NCI-H774 (cell line): Measurements from ENCODE around the gene IGFBP6.
A peak's percentile ranks its signal among the peaks of the same experiment; 100 is the strongest.
"Not testable (repeated sequence)": the region's sequence is repeated elsewhere in the genome, so short reads cannot be mapped to it uniquely, and the experiment has no call there.

Experiments
- DNase-seq: peaks from one replicate; lab custom pipeline; 2025; lab: John Stamatoyannopoulos, UW

Gene IGFBP6

DNA sequence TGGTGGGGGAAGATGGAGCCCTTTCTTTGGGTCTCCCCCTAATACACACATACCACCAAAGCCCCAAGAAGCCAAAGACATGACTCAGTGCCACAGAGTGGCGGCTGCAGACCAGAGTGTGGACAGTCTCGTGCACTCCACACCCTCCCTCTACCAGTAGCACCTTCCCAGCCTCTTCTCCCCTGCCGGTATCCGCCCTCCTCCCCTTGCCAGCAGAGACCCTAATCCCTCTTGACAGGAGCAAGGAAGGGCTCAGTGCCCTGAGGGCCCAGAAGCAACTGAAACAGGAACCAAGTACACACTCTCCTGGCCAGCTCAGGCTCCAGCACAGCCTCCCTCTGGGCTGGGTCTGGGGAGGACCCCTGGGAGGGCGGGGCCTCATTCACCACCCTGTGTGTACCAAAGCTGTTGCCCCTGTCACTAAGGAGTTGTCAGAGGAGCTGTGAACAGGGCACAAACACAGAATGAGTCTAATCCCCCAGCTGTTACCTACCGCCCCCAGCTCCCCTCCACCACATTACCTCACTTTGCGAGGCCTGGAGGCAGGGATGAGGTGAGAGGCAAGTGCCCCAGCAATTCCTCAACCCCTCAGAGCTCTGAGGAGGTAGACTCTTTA lies 26.5 kb upstream of the IGFBP6 start:
- DNase-seq: no peak

DNA sequence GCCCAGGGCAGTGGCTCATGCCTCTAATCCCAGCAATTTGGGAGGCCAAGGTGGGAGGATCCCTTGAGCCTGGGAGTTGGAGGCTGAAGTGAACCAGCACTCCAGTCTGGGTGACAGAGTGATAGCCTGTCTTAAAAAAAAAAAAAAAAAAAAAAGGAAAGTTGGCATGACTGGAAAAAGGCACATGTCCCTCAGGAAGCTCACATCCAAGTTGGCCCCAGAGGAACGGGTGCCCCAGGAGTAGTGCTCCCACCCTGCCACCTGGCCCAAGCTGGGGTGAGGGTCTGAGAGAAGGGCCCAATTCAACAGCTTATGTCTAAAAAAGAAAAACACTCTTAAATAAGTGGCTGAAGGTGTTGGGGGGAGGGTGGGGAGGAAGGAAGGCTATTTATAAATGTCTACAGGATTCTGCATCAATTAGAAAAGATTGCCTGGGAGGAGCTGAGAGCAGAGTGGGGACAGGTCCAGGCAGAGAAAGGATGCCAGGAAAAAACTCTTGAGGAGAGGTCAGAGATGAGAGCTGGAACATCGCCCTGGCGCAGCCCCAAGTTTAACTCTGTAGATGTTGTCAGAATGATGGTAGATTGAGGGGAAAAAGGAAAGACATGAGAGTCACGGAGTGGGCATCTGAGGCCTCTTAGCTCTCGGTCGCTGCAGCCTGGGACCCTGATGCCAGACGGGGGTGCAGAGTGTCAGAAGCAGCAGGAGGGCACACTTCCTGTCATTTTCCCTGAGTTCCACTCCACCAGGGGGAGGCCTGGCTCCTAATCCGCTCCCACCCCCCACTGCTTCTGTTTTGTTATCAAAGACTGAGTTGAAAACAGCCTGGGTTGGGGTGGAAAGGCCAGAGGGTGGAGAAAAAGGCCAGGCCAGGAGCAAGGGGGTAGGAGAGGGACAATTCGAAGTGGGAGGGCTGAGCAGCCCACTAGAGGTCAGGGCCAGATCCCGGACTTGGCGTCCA lies 25.6 kb upstream of the IGFBP6 start:
- DNase-seq: no peak

DNA sequence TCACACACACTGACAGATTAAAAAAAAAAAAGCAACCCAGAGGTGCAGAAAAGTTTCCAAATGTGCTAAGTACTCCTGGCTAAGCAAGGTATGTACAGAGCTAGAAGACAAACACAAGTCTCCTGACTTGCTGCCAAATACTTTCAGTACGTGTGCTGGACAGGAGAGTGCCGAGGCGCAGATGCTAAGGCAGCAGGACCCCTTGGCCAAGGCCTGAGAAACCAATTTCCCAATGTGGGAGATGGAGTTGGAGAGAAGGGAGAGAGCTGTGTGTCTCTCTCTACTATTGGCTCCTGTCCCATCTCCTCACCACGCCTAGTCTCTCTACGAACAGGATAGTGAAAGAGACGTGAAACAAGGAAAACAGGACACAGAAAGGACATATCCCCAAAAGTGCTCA lies 23.6 kb upstream of the IGFBP6 start:
- no peak for DNase-seq

DNA sequence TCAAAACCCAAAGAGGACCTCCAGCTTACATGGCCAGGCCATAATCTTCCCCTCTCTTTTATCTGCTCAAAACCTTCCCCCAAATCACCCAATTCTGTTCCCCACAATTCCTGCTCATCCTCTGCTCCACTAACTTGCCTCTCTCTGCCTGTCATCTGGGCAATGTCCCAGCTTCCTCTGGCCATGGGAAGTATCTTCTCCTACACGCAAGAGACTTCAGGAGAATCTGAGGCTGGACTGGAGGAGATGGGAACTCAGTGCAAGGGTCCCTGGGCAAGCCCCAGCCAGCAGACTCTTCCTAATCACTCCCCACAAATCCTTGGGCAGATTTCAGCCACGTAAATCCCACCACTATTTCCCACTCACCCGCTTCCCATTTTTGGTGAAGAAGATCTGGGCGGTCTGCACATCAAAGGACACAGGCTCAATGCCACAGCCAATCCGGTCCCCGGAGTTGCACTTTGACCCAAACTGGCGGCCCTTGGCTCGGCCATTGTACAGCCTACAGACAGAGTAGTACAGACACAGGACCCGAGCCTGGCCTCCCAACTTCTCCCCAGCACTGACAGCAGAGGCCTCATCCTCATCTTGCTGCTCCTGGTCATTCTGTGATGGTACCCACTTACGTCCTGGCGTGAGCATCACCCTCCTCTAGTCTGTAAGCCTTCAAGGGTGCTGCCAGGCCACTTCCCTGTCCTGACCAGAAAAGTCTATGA lies 23.0 kb upstream of the IGFBP6 start:
- no peak for DNase-seq

DNA sequence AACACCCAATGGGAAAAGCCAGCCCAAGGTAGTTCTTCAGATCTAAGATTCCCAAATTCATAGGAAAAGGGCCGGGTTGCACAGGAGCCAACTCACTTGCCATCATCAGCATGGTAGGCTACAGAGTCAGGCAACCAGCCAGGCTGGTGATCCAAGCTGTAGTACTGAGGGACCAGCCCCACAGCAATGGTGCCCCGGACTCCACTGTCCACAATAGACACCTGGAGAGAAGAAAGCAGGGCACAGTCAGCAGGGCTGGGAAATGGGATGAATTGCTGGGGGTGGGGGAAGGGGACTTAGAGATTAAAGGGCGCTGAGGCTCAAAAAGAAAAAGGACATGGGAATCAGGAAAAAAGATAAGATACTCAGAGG lies 22.5 kb upstream of the IGFBP6 start:
- DNase-seq: no peak

DNA sequence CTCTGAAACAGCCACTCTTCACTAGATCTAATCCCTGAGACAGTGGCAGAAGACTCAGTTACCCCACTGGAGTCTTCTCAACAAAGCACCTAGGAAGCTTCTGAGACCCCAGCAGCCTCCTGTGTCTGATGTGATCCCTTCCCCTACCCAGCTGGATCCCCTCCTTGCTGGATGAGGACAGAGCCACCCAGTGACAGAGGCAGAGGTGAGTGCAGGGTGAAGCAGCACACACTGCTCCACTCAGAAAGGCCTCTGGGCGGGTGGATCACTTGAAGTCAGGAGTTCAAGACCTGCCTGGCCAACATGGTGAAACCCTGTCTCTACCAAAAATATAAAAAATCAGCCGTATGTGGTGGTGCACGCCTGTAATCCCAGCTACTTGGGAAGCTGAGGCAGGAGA lies 21.0 kb upstream of the IGFBP6 start:
- DNase-seq: no peak

DNA sequence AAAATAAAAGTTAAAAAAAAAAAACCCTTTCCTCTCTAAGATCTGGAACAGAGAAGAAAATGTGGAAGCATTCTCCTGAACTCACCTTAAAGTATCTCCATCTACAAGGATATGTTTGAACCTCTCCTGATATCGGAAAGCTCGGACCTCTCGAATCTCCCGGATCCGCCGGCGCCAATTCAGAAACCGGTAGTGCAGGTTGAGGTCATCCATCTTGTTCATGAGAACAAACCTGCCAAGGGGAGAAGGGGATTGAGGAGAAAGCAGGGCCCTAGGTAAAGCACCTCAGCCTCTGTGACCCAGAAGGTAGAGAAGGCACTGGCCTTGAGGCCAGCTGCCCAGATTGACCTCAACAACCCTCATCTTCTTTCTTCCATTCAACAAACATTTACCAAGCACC lies 20.4 kb upstream of the IGFBP6 start:
- DNase-seq: no peak

DNA sequence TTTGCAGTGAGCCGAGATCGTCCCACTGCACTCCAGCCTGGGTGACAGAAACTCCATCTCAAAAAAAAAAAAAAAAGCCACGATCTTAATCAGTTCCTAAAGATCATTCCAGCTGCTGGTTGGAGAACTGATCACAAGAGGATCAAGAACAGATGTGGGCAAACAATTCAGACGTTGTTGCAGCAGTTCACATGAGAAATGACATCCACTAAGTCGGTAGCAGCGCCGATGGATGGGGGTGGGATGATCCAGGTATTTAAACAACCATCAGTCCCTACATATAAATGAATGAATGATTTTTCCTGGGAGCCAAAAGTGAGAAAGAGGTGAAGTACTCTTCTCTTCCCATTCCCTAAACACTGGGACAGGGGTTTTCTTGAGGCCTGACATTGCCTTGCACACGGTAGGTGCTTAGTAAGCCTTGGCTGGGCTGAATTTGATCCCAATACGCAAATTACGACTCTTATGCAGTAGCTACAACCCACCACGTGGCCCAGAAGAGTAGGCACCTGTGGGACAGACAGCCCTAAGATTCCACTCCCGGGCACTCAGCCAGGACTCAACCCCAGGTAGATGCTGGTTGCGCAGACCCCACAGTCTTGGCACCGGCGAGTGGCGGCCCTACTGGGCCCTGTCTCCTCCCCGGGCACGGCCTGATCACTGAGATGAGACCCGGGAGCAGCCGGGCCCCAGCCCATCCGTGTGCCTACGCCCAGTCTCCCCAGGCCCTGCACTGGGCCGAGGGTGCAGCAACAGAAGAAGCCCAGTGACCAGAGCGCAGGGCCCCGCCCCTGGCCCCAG lies 18.8 kb upstream of the IGFBP6 start:
- no peak for DNase-seq

DNA sequence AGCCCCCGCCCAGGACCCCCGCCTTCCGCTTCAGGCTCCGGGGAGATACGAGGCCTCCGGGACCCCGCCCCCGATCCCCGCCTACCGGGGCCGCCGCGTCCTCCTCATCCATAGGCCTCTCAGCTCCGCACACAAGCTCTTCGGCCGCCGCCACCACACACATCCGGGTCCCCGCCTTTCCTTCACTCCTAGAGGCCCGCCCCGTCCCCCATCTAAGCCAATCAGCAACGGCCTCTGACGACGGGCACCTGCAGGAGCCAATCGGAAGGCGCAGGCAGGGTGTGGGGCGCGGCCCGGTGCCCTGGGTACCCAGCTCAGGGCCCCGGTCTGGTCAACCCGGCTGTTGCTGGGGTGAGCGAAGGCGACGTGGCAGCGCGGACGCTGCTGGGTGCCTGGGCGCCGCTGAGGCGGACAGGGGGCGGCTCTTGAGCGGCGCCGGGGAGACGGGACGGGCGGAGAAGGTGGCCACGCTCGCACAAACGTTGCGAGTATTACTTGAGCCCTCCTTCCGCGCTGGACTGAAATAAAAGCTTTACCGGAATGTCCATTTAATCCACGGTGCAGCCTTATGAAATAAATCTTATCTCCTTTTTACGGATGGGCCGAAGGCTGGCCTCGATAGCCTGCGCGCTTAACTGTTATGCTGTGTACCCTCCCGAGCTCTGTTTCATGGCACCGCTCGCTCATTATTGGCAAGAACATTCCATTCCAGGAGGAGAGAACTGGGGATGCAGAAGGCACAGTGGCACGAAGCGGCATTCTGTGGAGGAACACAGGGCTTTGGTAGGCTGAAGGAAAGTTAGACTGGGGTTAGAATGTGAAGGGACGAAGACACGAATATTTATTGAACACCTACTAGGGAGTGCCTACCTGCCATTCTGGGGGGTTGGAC lies 18.0 kb upstream of the IGFBP6 start, which contains the start of gene SPRYD3:
TSS of gene SPRYD3 (minus strand) at position 165 of the 892 bp plus-strand sequence. CDS start at position 108, 57 bp downstream.
- peak; percentile 98 for DNase-seq

DNA sequence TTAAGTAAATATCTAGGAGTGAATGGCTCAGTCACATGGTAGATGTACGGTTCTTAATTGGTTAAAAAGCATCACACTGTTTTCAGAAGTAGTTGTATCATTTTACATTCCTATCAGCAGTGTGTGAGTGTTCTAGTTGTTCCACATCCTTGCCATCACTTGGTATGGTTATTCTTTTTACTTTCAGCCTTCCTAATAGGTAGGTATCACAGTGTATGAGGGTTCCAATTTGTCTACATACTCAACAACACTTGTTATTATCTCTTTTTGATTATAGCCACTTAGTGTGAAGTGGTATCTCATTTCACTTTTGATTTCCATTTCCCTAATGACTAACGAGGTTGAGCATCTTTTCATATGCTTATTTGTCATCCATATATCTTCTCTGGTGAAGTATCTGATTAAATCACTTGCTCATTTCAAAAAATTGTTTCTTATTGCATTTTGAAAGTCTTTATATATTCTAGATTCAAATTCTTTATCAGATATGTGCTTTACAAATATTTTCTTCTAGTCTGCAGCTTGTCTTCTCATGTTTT lies 14.8 kb upstream of the IGFBP6 start:
- no peak for DNase-seq

DNA sequence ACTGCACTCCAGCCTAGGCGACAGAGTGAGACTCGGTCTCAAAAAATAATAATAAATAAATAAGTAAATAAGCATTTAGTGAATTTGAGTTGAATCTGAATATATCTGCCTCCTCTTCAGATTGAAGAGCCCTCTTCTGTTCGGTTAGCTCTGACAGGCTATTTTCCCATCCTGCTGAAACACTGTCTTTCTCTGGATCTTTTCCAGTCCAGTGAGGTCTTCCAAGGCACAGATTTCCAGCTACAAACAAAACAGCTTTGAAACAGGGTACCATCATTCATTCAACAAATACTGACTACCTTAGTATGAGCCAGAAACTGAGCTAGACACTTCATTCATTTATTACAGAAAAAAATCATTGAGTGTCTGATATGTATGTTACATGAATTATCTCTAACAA lies 11.1 kb upstream of the IGFBP6 start:
- no peak for DNase-seq

DNA sequence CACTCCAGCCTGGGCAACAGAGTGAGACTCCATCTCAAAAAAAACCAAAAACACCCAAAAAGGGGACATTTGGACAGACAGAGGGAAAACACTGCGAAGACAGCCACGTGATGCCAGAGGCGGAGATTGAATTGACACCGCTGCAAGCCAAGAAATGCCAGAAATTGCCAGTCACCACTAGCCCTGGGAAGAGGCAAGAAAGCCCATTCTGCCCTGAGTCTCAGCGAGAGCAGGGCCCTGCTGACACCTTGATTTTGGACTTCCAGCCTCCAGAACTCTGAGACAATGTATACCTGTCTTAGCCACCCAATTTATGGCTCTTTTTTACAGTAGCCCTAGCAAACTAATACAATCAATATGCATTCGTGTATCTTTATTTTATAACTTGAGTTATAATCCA lies 7.4 kb upstream of the IGFBP6 start:
- DNase-seq: no peak

DNA sequence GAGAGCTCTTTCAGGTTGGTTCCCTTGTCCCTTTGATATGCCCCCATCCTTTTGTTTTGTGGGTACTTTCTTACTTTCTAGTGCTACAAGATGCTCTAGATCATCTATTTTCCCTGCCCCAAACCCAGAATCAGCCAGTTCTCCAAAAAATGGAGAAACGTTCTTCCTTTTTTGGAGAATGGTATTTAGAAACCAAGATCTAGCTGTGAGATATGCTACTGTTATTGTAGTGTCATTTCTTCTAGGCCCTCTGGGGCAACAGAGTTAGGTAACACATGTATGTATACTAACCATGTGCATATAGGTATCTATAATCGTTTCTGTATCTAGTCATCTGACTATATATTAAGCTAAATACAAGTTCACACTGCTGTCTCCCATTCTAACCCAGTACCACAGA lies 6.9 kb upstream of the IGFBP6 start:
- no peak for DNase-seq

DNA sequence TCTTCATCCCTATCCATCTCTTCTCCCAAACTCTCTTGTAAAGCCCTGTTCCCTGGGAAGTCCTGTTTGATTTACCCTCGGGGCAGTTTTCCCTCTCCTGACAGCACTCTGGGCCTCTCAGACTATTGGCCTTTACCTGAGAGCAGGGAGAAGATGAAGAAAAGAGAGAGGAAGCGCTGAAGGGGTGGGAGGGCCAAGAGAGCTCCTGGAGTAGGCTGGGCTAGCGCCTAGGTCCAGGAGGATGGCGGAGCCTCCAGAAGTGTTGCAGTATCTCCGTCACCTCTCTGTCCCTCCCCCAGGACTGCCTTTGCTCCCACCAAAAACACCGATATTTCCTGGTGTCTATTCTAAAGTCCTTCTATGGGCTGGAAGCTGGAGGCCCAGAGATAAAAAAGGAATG lies 5.7 kb upstream of the IGFBP6 start:
- DNase-seq: no peak

DNA sequence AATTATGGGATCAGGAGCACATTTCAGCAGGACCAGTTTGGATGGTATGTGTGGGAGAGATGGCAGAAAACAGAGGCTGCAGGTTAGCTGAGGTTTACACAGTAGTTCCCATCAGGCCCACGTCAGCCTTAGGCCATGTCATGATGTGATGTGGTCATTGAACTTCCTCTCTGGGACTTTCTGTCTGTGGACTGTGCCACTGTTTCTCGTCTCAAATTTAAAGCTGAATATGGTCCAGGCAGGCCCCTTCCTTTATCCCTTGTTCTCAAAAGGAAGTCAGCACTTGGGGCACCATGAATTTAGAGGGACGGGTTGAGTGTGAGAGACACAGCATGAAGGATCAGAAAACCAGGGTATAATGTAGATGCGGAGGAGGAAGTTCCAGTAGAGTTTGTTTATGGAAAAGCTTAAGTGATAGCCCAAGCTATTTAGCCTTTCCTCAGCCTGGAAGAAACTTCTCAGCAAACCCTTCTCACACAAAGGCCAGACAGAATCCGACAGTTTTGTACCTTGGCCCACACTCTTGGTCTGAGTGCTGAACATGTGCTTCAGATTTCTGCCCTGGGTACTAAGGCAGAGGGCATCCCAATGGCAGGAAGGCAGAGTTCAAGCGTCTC lies 3.6 kb upstream of the IGFBP6 start:
- no peak for DNase-seq

DNA sequence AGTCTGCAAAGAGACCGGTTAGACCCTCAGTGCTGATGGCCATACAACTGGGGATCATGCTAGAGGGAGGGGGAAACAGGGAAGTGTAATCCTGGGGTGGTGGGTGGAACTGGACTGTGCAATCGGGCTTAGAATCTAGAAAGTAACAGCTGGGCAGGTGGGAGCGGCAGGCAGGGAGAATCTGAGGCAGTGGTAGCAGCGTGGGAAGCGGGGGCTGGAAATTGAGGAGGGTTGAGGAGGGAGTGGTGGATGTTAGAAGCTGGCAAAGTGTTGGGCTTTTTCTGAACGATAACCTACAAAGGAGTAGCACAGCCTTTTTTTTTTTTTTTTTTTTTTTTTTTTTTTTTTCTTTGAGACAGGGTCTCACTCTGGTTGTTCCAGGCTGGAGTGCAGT lies 3.1 kb upstream of the IGFBP6 start:
- no peak for DNase-seq

DNA sequence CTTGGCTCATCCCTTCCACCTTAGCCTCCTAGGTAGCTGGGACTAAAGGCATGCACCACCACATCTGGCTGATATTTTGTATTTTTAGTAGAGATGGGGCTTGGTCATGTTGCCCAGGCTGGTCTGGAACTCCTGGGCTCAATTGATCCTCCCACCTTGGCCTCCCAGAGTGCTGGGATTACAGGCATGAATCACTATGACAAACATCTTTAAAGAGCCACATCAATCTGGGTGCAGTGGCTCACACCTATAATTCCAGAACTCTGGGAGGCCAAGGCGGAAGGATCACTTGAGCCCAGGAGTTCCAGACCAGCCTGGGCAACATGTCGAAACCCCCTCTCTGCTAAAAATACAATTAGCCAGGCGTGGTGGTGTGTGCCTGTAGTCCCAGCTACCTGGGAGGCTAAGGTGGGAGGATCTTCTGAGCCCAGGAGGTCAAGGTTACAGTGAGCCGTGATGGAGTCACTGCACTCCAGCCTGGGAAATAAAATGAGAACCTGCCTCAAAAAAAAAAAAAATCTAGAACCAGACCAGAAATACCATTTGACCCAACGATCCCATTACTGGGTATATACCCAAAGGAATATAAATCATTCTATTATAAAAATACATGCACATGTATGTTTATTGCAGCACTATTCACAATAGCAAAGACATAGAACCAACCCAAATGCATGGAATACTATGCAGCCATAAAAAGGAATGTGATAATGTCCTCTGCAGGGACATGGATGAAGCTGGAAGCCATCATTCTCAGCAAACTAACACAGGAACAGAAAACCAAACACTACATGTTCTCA lies 2.5 kb upstream of the IGFBP6 start:
- not testable (repeated sequence) for DNase-seq

DNA sequence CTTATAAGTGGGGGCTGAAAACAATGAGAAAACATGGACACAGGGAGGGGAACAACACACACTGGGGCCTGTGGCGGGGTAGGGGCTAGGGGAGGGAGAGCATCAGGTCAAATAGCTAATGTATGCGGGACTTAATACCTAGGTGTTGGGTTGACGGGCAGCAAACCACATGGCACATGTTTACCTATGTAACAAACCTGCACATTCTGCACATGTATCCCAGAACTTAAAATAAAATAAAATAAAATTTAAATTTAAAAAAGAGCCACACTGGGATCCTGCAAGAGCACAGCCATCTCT lies 1.9 kb upstream of the IGFBP6 start:
- DNase-seq: not testable (repeated sequence)

DNA sequence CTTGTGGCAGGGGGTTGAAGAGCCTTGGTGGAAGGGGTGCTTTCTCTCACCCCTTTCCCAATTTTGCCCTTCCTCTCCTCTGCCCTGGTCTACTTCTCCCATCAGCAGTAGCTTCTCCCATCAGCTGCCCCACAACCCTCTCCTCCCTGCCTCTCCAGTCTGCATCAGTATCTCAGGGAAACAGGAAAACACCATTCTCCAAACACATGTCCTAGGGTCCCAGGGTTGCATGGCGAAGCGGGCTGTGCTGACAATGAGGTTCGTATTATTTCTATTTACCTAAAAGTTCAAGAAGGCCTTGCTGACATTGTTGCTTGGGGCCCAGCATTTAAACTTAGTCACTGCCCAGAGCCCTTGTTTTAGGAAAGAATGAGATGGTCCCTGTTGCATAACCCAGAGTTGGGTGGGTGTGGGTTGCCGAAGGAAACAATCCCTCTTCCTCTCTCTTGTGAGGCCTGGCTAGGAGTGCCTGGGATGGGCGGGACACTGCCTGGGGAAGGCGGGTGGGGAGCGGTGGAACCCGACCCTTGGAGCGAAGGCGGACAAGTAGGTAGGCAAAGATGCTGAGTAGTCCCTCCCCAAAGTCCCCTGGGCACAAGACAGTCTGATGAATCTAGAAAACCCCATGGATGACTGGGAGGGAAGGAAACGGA lies 1.3 kb upstream of the IGFBP6 start:
- no peak for DNase-seq
